CD4-positive, alpha-beta T cell (primary cell): ENCODE measurements around the gene LONRF3. TPM values are rescaled to one million over a fixed set of nuclear protein-coding genes. Genes with fewer than 3 reads are reported as not detected.

ENCODE experiments used
- ATAC-seq: fragments of 200-7000 bp; cut with Tn5 transposase; one replicate; pipeline ENCODE4 v1.10.0; 2022; ENCODE audit warnings: mild to moderate bottlenecking; ENCODE audit not compliant: poor library complexity
- CTCF ChIA-PET: fragments of 350-600 bp; sonication (Branson Sonifier 250); formaldehyde crosslinking; loops from one replicate; lab custom pipeline; 2021; ENCODE audit warnings: antibody characterized with exemption, inconsistent platforms; lab: Charles Lee
- POLR2A ChIA-PET: fragments of 350-600 bp; sonication (Branson Sonifier 250); formaldehyde crosslinking; loops from one replicate; lab custom pipeline; 2021; ENCODE audit warnings: antibody characterized with exemption, inconsistent platforms; lab: Charles Lee
- DNase-seq, 14 experiments: peaks; one replicate each; pipeline ENCODE4 v3.0.0-alpha.2; 2013 to 2020; ENCODE audit warnings: mixed read lengths in 2 of 14
- H3K27ac ChIP-seq, 2 donors: one replicate each; pipeline versions ENCODE4 v1.5.1 to v1.7.0; 2013; ENCODE audit warnings: low read length in 2 of 2, low read depth in 1 of 2, mild to moderate bottlenecking in 1 of 2
- H3K27me3 ChIP-seq, 2 experiments: 1 replicate in 1 of 2; 2 replicates in 1 of 2; pipeline versions ENCODE4 v1.6.1 to v1.7.0; 2013; ENCODE audit warnings: low read length in 2 of 2, control low read depth in 1 of 2, mild to moderate bottlenecking in 1 of 2, moderate library complexity in 1 of 2; ENCODE audit not compliant: insufficient read depth in 2 of 2, control insufficient read depth in 1 of 2
- H3K36me3 ChIP-seq: one replicate; pipeline ENCODE4 v1.6.1; 2013; ENCODE audit warnings: low read length, control low read depth; ENCODE audit not compliant: insufficient read depth
- H3K4me1 ChIP-seq: one replicate; pipeline ENCODE4 v1.6.1; 2013; ENCODE audit warnings: low read length, control low read depth; ENCODE audit not compliant: insufficient read depth
- H3K4me3 ChIP-seq: one replicate; pipeline ENCODE4 v1.5.1; 2013; ENCODE audit warnings: mild to moderate bottlenecking, low read length, moderate library complexity
- H3K9me3 ChIP-seq, 2 experiments: 1 replicate in 1 of 2; 2 replicates in 1 of 2; pipeline versions ENCODE4 v1.6.1 to v1.7.0; 2013; ENCODE audit warnings: low read length in 2 of 2, mild to moderate bottlenecking in 2 of 2, control low read depth in 1 of 2, moderate library complexity in 1 of 2; ENCODE audit not compliant: control insufficient read depth in 1 of 2, insufficient read depth in 1 of 2
- H3K27ac Mint-ChIP-seq: one replicate; pipeline ENCODE4 v1.8.0; 2020; ENCODE audit warnings: mixed read lengths
- H3K27me3 Mint-ChIP-seq: one replicate; pipeline ENCODE4 v1.8.0; 2021; ENCODE audit warnings: mixed read lengths
- H3K36me3 Mint-ChIP-seq: one replicate; pipeline ENCODE4 v1.8.0; 2021; ENCODE audit warnings: low read depth, mixed read lengths
- H3K4me1 Mint-ChIP-seq: one replicate; pipeline ENCODE4 v1.8.0; 2021; ENCODE audit warnings: low read depth, mixed read lengths
- H3K4me3 Mint-ChIP-seq: one replicate; pipeline ENCODE4 v1.8.0; 2020; ENCODE audit warnings: mild to moderate bottlenecking, mixed read lengths
- H3K9me3 Mint-ChIP-seq: one replicate; pipeline ENCODE4 v1.8.0; 2020; ENCODE audit warnings: mixed read lengths
- intact Hi-C, 2 experiments: fragments of 100-400 bp; cut with DNase I in 1 of 2; cut with micrococcal nuclease in 1 of 2; formaldehyde crosslinking; loops; one replicate each; pipeline versions ENCODE4 v1.15.1 to v1.9.0; 2023 to 2025; cut with DNase I, micrococcal nuclease
- total RNA-seq, 174 experiments: library from RNA in 2 of 174; stranded (reverse) in 2 of 174; gene quantifications; one replicate each; pipeline ENCODE4 v1.2.3 and lab custom pipeline; 2021 to 2026
- TF ChIP-seq, protein P1 (sequence below): fragments of 200-600 bp; IDR thresholded peaks from one replicate; pipeline ENCODE4 v1.8.0; 2022; ENCODE audit warnings: antibody characterized with exemption, mild to moderate bottlenecking

LONRF3 gene
- total RNA-seq, 2 experiments from 2014 or later: 4.9 to 5.5 TPM

DNA sequence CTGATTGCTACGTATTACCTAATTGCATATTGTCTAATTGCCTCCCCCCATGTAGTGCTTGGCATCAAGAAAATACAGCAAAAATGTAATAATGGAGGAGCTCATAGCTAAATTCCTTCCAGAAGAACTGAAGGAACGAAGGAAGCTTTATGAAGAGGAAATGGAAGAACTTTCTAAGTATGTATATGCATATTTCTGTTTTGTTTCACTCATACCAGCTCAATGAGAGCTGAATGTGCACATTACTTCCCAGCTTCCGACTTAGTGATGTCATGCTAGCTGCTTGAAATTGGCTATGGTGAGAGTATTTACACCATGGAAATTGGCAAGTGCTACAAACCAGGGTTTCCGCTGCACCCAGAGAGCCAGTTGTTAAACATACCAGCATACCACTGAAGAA is 34.7 kb downstream of the LONRF3 start:
- Histone ChIP-seq H3K4me1 (no peaks in the 10 kb centered on the region), H3K9me3 (no peaks in the 10 kb centered on the region), H3K36me3 (peaks cover 9% of the 10 kb centered on the region), H3K27ac (no peak overlapping the region), H3K27me3 (no peaks in the 10 kb centered on the region), H3K4me3 (no peak overlapping the region)
- Mint-ChIP-seq H3K36me3 (peaks cover 15% of the 10 kb centered on the region), H3K9me3 (no peaks in the 10 kb centered on the region), H3K27ac (no peak overlapping the region), H3K4me3 (no peak overlapping the region), H3K4me1 (peaks cover 8% of the 10 kb centered on the region), H3K27me3 (no peaks in the 10 kb centered on the region)
- no peak for DNase-seq
- ChIA-PET CTCF (interaction anchor here (0.6 to 0.9 kb wide), 2 partner anchors 11 to 559 kb away, joined by 3 read pairs; no protein-coding TSS in a partner anchor), POLR2A (interaction anchor here (1.0 kb wide), 1 partner anchor 85 kb away, joined by 4 read pairs; no protein-coding TSS in a partner anchor)
- ATAC-seq: no peak
- TF ChIP-seq, protein P1, sequence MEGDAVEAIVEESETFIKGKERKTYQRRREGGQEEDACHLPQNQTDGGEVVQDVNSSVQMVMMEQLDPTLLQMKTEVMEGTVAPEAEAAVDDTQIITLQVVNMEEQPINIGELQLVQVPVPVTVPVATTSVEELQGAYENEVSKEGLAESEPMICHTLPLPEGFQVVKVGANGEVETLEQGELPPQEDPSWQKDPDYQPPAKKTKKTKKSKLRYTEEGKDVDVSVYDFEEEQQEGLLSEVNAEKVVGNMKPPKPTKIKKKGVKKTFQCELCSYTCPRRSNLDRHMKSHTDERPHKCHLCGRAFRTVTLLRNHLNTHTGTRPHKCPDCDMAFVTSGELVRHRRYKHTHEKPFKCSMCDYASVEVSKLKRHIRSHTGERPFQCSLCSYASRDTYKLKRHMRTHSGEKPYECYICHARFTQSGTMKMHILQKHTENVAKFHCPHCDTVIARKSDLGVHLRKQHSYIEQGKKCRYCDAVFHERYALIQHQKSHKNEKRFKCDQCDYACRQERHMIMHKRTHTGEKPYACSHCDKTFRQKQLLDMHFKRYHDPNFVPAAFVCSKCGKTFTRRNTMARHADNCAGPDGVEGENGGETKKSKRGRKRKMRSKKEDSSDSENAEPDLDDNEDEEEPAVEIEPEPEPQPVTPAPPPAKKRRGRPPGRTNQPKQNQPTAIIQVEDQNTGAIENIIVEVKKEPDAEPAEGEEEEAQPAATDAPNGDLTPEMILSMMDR: no peak
- intact Hi-C loops: loop anchor here in 1 of 2 experiments (2.0 to 5.0 kb wide), 2 partner anchors 37 to 160 kb away; partner anchors contain the start of gene LONRF3

DNA sequence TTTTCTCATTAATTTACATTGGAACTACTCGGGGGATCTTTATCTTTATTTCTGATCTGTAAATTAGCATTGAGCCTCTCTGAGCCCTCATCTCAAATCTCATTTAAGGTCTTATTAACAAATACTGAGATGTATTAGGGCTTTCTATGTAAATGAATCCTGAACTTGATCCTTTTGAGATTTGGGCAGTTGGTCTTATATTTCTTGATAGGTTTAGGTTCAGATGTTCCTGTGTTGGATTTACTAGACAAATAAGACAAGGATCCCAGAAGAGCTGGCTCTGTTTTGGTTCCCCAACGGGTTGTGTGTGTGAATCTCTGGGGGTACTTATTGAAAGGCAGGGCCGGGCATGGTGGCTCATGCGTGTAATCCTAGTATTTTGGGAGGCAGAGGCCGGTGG is 36.1 kb downstream of the LONRF3 start:
- H3K36me3 ChIP-seq: peaks cover 9% of the 10 kb centered on the region
- CTCF ChIA-PET: no interaction called here

DNA sequence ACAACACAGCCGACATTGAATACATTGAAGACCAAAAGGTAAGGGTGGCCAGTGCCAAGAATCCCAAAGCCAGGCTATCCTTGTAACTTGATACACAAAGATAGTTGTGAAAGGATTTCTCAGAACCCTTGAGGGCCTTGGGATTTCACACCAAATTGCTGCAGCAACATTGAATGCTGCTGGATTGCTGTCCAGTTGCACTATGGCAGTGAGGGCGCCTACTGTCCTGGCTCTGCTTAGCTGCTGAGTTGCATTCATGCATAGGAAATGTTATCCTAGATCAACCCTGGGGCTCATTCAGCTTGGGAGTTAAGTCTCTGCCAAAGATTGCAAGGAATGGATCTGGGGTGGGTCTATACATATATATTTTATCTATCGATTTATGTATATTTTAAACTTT is 38.7 kb downstream of the LONRF3 start:
- TF ChIP-seq, protein P1: no peak
- Mint-ChIP-seq H3K4me1 (no peaks in the 10 kb centered on the region), H3K36me3 (peaks cover 29% of the 10 kb centered on the region), H3K9me3 (no peaks in the 10 kb centered on the region), H3K27ac (no peak overlapping the region), H3K4me3 (no peak overlapping the region), H3K27me3 (no peaks in the 10 kb centered on the region)
- Histone ChIP-seq H3K9me3 (no peaks in the 10 kb centered on the region), H3K27ac (no peak overlapping the region), H3K4me1 (no peaks in the 10 kb centered on the region), H3K36me3 (peaks cover 17% of the 10 kb centered on the region), H3K4me3 (no peak overlapping the region), H3K27me3 (no peaks in the 10 kb centered on the region)
- ATAC-seq (no peak), DNase-seq (no peak)
- POLR2A ChIA-PET: no interaction called here
- CTCF ChIA-PET: no interaction called here
- intact Hi-C loops: no loop called here

More for the DNA sequence above, 36.1 kb downstream of the LONRF3 start:
- intact Hi-C loops: no loop called here
- Mint-ChIP-seq H3K4me1 (no peaks in the 10 kb centered on the region), H3K4me3 (no peak overlapping the region), H3K36me3 (peaks cover 22% of the 10 kb centered on the region), H3K9me3 (no peaks in the 10 kb centered on the region), H3K27ac (no peak overlapping the region), H3K27me3 (no peaks in the 10 kb centered on the region)
- TF ChIP-seq, protein P1: no peak
- no peaks in the 10 kb centered on the region for H3K27me3 ChIP-seq
- no peak for ATAC-seq
- H3K4me3 ChIP-seq: no peak overlapping the region
- DNase-seq: no peak
- H3K4me1 ChIP-seq: no peaks in the 10 kb centered on the region
- H3K9me3 ChIP-seq: no peaks in the 10 kb centered on the region
- POLR2A ChIA-PET: no interaction called here
- H3K27ac ChIP-seq: no peak overlapping the region
